RWPE2 (cell line): ENCODE measurements around the gene PRDM16.
"Not testable (repeated sequence)": the region's sequence is repeated elsewhere in the genome, so short reads cannot be mapped to it uniquely, and the experiment has no call there.

Source experiments
- ATAC-seq: fragments of 200-7000 bp; cut with Tn5 transposase; 3 replicates; pipeline ENCODE4 v1.9.1; 2021; ENCODE audit warnings: low read depth
- DNase-seq: peaks from one replicate; pipeline ENCODE4 v3.0.0-alpha.2; 2020; ENCODE audit warnings: low spot score
- H3K27ac ChIP-seq: fragments of 450-650 bp; 2 replicates; pipeline ENCODE4 v1.5.1; 2017; ENCODE audit warnings: mild to moderate bottlenecking; ENCODE audit not compliant: poor library complexity, severe bottlenecking
- H3K27me3 ChIP-seq: fragments of 250-450 bp; sonication (Bioruptor Pico); 2 replicates; pipeline ENCODE4 v1.5.1; 2021; ENCODE audit warnings: mild to moderate bottlenecking, moderate library complexity; ENCODE audit not compliant: insufficient read depth, poor library complexity, severe bottlenecking
- H3K36me3 ChIP-seq: fragments of 250-450 bp; sonication (Bioruptor Pico); 2 replicates; pipeline ENCODE4 v1.5.1; 2020; ENCODE audit warnings: low read depth, mild to moderate bottlenecking, moderate library complexity
- H3K4me1 ChIP-seq: fragments of 250-450 bp; sonication (Bioruptor Pico); 2 replicates; pipeline ENCODE4 v1.5.1; 2021; ENCODE audit warnings: mild to moderate bottlenecking, moderate library complexity; ENCODE audit not compliant: insufficient read depth, poor library complexity, severe bottlenecking
- H3K4me3 ChIP-seq: fragments of 250-450 bp; sonication (Bioruptor Pico); 2 replicates; pipeline ENCODE4 v1.5.1; 2021; ENCODE audit warnings: mild to moderate bottlenecking, moderate library complexity; ENCODE audit not compliant: severe bottlenecking
- H3K9me3 ChIP-seq: fragments of 250-450 bp; sonication (Bioruptor Pico); 2 replicates; pipeline ENCODE4 v1.5.1; 2021; ENCODE audit warnings: mild to moderate bottlenecking, moderate library complexity; ENCODE audit not compliant: severe bottlenecking
- TF ChIP-seq, protein P1 (sequence below): fragments of 450-650 bp; IDR thresholded peaks from one replicate; pipeline ENCODE4 v1.5.1; 2017; ENCODE audit warnings: mild to moderate bottlenecking, moderate library complexity; ENCODE audit not compliant: poor library complexity, severe bottlenecking

The PRDM16 gene

DNA sequence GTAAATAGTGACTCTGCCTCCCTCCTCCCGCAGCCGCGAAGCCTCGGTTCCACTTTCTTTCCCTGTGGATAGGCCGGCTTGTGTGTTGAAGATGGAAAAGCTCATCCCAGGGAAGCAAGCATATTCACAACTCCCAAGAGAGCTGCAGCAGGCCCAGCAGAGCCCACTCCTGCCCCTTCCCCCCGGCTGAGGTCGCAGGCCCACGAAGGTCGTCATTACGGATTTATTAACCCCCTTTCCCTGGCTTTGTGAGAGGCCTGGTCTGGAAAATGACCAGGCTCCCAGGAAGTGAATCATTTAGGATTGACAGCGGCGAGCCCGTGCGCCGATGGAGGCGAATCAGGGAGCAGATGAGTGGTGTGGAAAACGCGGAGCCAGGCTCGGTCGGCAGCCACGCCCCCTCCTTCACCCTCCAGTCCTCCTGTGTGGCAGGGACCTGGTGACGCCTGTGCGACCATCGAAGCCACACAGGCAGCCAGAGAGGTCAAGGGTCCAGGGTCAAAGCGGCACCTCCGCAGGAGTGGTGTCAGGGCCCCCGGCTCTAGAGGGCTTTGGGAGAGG lies 93.4 kb downstream of the PRDM16 start:
- Histone ChIP-seq H3K27me3 (peaks cover 3% of the 10 kb centered on the region), H3K27ac (no peak overlapping the region), H3K4me1 (no peaks in the 10 kb centered on the region), H3K9me3 (no peaks in the 10 kb centered on the region), H3K36me3 (no peaks in the 10 kb centered on the region), H3K4me3 (no peak overlapping the region)
- ATAC-seq, result no peak
- TF ChIP-seq, protein P1, sequence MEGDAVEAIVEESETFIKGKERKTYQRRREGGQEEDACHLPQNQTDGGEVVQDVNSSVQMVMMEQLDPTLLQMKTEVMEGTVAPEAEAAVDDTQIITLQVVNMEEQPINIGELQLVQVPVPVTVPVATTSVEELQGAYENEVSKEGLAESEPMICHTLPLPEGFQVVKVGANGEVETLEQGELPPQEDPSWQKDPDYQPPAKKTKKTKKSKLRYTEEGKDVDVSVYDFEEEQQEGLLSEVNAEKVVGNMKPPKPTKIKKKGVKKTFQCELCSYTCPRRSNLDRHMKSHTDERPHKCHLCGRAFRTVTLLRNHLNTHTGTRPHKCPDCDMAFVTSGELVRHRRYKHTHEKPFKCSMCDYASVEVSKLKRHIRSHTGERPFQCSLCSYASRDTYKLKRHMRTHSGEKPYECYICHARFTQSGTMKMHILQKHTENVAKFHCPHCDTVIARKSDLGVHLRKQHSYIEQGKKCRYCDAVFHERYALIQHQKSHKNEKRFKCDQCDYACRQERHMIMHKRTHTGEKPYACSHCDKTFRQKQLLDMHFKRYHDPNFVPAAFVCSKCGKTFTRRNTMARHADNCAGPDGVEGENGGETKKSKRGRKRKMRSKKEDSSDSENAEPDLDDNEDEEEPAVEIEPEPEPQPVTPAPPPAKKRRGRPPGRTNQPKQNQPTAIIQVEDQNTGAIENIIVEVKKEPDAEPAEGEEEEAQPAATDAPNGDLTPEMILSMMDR, result no peak
- no peak for DNase-seq

DNA sequence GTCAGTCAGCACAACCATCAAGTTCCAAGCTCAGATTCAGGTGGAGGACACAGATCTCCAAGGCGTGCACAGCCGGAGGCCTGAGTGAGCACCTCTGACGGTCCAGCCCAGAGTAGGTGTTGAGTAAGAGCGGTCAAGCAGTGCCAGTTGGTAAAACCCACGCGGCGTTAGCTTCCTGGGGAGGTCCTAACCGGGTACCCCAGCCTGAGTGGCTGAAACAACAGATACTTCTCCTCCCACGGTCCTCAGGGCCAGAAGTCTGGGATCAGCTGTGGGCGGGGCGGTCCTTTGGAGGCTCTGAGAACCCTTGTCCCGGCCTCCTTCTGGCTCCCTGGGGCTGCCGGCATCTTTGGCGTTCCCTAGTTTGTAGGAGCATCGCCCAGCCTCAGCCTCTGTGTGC lies 94.4 kb downstream of the PRDM16 start:
- ATAC-seq (no peak), DNase-seq (no peak)
- Histone ChIP-seq H3K27ac (no peak overlapping the region), H3K27me3 (peaks cover 3% of the 10 kb centered on the region), H3K4me1 (no peaks in the 10 kb centered on the region), H3K9me3 (no peaks in the 10 kb centered on the region), H3K36me3 (no peaks in the 10 kb centered on the region), H3K4me3 (no peak overlapping the region)
- TF ChIP-seq, protein P1, result no peak

DNA sequence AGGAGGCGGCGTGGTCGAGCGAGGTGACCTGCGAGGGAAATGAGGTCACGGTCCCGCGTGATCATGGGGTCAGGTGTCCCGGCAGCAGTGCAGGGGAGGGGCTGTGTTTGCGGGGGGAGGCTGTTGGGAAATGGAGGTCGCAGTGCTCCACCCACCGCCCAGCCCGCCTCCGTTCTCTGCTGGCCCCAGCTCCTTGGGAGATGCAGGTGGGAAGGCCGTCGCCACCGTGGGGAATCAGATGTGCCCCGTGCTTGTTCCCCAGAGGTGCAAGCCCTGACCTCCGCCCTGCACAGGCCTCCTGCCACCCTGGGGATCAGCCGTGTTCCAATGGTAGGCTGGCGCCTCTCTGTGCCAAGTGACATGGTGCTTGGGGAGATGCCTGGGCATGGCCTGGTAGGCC lies 95.7 kb downstream of the PRDM16 start:
- H3K27me3 ChIP-seq, result peaks cover 3% of the 10 kb centered on the region
- no peaks in the 10 kb centered on the region for H3K36me3 ChIP-seq
- no peaks in the 10 kb centered on the region for H3K9me3 ChIP-seq
- H3K4me3 ChIP-seq, result no peak overlapping the region
- ATAC-seq (no peak), DNase-seq (no peak)
- no peaks in the 10 kb centered on the region for H3K4me1 ChIP-seq
- TF ChIP-seq, protein P1, result no peak
- H3K27ac ChIP-seq, result no peak overlapping the region

DNA sequence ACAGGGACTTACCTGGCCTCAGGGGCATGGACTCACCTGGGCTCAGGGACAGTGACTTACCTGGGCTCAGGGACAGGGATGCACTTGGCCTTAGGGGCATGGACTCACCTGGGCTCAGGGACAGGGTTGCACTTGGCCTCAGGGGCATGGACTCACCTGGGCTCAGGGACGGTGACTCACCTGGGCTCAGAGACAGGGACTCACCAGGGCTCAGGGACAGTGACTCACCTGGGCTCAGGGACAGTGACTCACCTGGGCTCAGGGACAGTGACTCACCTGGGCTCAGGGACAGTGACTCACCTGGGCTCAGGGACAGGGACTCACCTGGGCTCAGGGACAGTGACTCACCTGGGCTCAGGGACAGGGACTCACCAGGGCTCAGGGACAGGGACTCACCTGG lies 96.2 kb downstream of the PRDM16 start:
- H3K27me3 ChIP-seq, H3K9me3 ChIP-seq, H3K27ac ChIP-seq, ATAC-seq, H3K4me1 ChIP-seq, H3K36me3 ChIP-seq, DNase-seq, H3K4me3 ChIP-seq: not testable (repeated sequence)

DNA sequence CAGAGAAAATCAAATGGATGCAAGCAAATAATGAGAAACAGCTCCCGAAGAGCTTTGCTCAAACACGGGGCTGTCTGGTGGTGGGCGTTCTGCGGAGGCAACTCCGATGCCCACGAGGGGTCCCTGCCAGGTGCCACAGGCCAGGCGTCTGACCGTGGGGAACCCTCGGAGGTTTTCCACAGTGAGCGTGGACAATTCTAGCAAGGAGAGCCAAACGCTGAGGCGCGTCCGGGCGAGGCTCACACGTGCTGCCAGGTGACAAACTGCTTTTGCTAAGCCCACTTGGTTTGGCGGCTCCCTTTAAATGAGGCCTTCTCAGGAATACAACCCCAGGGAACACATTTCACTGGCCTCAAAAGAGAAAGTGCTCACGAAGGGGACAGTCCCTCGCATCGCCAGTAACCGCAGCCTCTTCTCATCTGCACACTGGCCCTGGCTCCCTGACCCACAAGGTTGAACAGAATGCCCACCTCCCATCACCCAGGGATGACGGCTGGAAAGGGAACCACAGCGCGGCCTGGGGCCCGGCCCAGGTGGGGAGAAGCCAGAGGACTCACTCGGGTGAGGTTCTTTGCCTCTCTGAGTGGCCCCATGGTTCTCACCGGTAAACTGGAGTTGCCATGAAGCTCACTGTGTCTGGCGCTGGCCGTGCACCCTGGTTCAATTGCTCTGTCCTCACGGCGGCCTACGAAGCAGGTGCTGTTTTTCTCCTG lies 97.4 kb downstream of the PRDM16 start:
- Histone ChIP-seq H3K9me3 (no peaks in the 10 kb centered on the region), H3K4me1 (no peaks in the 10 kb centered on the region), H3K27ac (no peak overlapping the region), H3K4me3 (no peak overlapping the region), H3K27me3 (no peaks in the 10 kb centered on the region), H3K36me3 (no peaks in the 10 kb centered on the region)
- ATAC-seq, result no peak
- TF ChIP-seq, protein P1, result no peak
- DNase-seq, result no peak
